Hepatocyte (in vitro differentiated cells): ENCODE data around the gene OVOL2.

Experiments
- CTCF ChIP-seq: fragments of 200-600 bp; sonication (generic); IDR thresholded peaks from 2 replicates; pipeline ENCODE4 v1.5.1; 2016; ENCODE audit warnings: antibody characterized with exemption, mild to moderate bottlenecking; ENCODE audit not compliant: poor library complexity
- EZH2 ChIP-seq: fragments of 200-600 bp; sonication (generic); IDR thresholded peaks from 2 replicates; pipeline ENCODE4 v1.6.1; 2016; ENCODE audit warnings: antibody characterized with exemption, mild to moderate bottlenecking, borderline replicate concordance
- EZH2phosphoT487 ChIP-seq: fragments of 200-600 bp; sonication (generic); IDR thresholded peaks from one replicate; pipeline ENCODE4 v1.6.1; 2018; ENCODE audit warnings: antibody characterized with exemption, mild to moderate bottlenecking, low read depth, moderate library complexity; ENCODE audit not compliant: unreplicated experiment, severe bottlenecking

- TF ChIP-seq EZH2 (no peak), CTCF (no peak), EZH2phosphoT487 (no peak)
These were observed 11.2 kb downstream of the OVOL2 start for GRCh38 chr20:18046535-18046934.
